ENCODE measurements around the gene VAC14.
A peak's percentile ranks its signal among the peaks of the same experiment; 100 is the strongest.

Gene VAC14

DNA sequence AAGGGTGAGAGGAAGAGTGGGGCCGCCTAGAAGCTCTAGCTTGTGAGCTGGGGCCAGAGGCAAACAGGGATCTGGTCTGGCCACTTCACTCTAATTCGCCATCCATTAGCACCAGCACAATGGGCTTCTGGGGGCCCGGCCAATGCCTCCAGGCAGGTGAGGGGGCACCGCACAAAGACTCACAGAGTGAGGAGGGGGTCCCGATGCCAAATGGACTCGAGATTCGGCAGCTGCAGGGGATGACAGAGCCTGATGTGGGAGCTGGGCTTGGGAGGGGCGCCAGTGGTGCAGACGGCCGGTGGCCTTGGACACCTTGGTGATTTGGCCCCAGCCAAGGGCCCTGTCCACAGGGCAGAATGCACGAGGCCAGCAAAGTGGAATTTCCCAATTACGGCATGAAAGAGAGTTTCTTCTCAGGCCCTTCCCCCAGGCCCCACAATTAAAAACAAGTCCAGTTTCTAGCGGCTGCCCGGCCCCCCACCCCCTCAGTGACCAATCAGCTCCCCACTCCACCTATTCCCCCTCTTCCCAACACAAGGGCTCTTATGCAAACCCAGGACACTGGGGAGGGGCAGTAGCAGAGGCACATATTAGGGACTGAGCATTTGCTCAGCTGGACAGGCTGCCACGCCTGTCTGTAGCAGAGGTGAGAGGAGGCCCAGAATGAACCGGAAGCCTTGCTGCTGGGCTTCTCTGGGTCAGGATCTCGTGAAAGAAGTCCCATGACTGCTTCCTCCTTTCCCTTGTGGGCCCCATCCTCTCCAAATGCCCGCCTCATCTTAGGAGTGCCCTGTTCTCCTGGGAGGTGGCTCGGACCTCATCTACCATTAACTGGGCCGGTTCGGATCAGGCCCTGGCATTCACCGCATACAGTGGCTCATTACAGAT is 75.7 kb downstream of the VAC14 start:
- Histone ChIP-seq H3K79me2 (ENCODE audit: control insufficient read depth, insufficient read depth, low read length, unreplicated experiment) (no peaks in the 10 kb centered on the region), H3K36me3 (ENCODE audit: insufficient read depth, low read length) (peaks cover 3% of the 10 kb centered on the region; the same call in 1 of the 2 replicates), H3K27ac (ENCODE audit: low read depth, low read length) (no peak overlapping the region), H3K27me3 (ENCODE audit: insufficient read depth, low read length) (no peaks in the 10 kb centered on the region), H2AFZ (ENCODE audit: low read length, unreplicated experiment) (no peak overlapping the region), H3K4me1 (ENCODE audit: control insufficient read depth, insufficient read depth, low read length, unreplicated experiment) (no peaks in the 10 kb centered on the region), H3K4me3 (ENCODE audit: low read depth, low read length) (no peak overlapping the region)

DNA sequence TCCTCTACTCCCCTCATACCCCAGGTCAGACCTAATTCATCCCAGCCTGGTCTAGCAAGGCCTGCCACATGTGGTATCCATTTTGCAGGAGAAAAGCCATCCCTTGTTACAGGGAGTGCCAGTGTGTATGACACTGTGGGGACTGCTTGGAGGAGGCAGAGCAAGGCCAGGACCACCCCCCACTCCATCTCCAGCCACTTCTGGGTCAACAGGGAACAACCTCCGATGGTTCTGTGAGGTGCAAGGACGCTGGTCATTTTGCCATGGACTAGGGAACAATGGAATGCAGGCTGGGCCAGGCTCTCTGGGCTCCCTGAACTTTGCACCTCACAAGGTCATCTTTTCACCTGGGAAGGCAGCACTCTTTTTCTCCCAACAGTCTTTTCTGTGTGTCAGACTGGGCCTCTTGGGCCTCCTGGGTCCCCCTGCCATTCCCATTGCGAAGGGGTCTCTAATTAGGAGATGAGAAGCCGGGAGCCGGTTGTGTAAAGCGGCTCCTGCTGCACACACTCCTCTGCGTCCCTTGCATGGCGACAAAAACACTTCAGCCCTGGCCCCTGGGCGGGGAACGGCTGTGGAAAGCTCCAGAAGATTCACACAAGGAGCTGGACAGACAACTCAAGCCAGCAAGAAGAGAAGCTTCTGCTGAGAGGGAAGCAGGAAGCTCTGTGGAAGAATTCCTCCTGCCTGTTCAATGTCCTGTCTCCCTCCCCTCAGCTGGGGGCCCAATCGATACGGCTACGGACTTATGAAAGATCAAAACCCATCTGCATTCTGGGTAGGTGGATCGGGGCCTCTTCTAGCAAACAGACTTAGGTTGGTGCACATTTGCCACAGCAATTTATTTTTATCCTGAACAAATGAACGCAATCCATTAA is 76.6 kb downstream of the VAC14 start:
- Histone ChIP-seq H3K36me3 (ENCODE audit: insufficient read depth, low read length) (peaks cover 11% of the 10 kb centered on the region; the same call in 1 of the 2 replicates), H3K4me1 (ENCODE audit: control insufficient read depth, insufficient read depth, low read length, unreplicated experiment) (no peaks in the 10 kb centered on the region), H3K27me3 (ENCODE audit: insufficient read depth, low read length) (no peaks in the 10 kb centered on the region), H3K27ac (ENCODE audit: low read depth, low read length) (no peak overlapping the region), H3K4me3 (ENCODE audit: low read depth, low read length) (no peak overlapping the region), H2AFZ (ENCODE audit: low read length, unreplicated experiment) (no peak overlapping the region), H3K79me2 (ENCODE audit: control insufficient read depth, insufficient read depth, low read length, unreplicated experiment) (no peaks in the 10 kb centered on the region)

DNA sequence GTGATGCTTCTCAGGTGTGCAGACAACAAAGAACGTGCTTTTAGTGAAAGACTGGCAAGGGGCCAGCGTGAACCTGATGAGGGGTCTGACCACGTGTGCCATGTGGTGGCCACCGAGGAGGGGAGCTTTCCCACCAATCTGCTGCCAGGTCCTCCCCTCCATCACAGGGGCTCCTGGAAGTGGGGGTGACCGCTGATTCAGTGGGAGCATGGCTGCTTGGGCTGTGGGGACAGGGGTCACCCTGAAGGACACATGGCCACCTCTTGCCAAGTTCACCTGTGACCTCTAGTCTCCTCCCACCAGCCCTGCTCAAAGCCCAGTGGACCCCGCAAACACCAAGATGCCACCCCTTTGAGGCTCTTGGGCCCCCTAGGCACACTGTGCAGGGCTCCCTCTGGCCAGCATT is 77.2 kb downstream of the VAC14 start:
- H3K36me3 ChIP-seq (ENCODE audit: insufficient read depth, low read length): peaks cover 13% of the 10 kb centered on the region; the same call in 1 of the 2 replicates
- no peaks in the 10 kb centered on the region for H3K4me1 ChIP-seq (ENCODE audit: control insufficient read depth, insufficient read depth, low read length, unreplicated experiment)
- no peak overlapping the region for H2AFZ ChIP-seq (ENCODE audit: low read length, unreplicated experiment)
- no peak overlapping the region for H3K4me3 ChIP-seq (ENCODE audit: low read depth, low read length)
- H3K27ac ChIP-seq (ENCODE audit: low read depth, low read length): no peak overlapping the region
- H3K79me2 ChIP-seq (ENCODE audit: control insufficient read depth, insufficient read depth, low read length, unreplicated experiment): no peaks in the 10 kb centered on the region
- no peaks in the 10 kb centered on the region for H3K27me3 ChIP-seq (ENCODE audit: insufficient read depth, low read length)

- H3K27me3 ChIP-seq (ENCODE audit: insufficient read depth, low read length): no peaks in the 10 kb centered on the region
Measured at GRCh38 chr16:70721202-70721963, 79.6 kb downstream of the VAC14 start.

DNA sequence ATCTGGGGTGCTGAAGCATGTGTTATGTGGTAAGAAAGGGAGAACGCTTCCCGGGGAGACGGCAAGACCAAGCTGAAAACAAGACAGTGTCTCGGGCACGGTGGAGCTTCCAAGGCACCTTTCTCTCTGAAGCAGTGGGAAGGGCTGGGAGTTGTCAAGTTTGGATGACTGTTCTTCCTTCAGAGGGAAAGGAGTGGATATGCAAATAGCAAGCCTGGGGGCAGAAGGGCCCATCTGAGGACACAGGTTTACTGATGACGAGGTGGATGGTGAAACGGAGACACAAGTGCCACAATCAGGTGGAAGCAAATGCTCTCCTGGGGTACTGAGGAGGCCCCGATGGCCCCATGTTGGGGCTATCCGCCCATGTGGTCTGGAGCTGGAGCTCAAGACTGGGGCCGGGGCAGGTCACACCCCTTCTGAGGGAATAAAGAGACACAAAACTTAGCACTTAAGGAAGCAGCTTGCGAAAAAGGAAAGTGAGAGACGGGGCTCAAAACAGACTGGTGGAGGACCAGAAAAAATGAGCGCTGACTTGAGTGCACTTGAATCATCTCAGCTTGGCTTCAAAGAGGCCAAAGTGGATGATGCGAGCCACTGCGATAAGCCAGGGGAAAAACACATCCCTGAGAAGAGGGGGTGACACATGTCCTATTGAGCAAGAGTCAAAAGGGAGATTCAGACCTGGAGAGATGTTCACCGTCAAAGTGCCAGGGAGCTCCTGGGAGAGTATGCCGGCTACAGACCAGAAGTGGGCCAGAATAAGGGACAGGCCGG is 80.3 kb downstream of the VAC14 start:
- Histone ChIP-seq H2AFZ (ENCODE audit: low read length, unreplicated experiment) (no peak overlapping the region), H3K4me3 (ENCODE audit: low read depth, low read length) (no peak overlapping the region), H3K79me2 (ENCODE audit: control insufficient read depth, insufficient read depth, low read length, unreplicated experiment) (no peaks in the 10 kb centered on the region), H3K27ac (ENCODE audit: low read depth, low read length) (no peak overlapping the region), H3K4me1 (ENCODE audit: control insufficient read depth, insufficient read depth, low read length, unreplicated experiment) (peaks cover 14% of the 10 kb centered on the region), H3K27me3 (ENCODE audit: insufficient read depth, low read length) (no peaks in the 10 kb centered on the region), H3K36me3 (ENCODE audit: insufficient read depth, low read length) (peaks cover 13% of the 10 kb centered on the region; the same call in 1 of the 2 replicates)

More at GRCh38 chr16:70721202-70721963, 79.6 kb downstream of the VAC14 start:
- Histone ChIP-seq H3K79me2 (ENCODE audit: control insufficient read depth, insufficient read depth, low read length, unreplicated experiment) (no peaks in the 10 kb centered on the region), H3K27ac (ENCODE audit: low read depth, low read length) (no peak overlapping the region), H3K36me3 (ENCODE audit: insufficient read depth, low read length) (peaks cover 13% of the 10 kb centered on the region; the same call in 1 of the 2 replicates), H3K4me1 (ENCODE audit: control insufficient read depth, insufficient read depth, low read length, unreplicated experiment) (peaks cover 6% of the 10 kb centered on the region), H3K4me3 (ENCODE audit: low read depth, low read length) (no peak overlapping the region), H2AFZ (ENCODE audit: low read length, unreplicated experiment) (no peak overlapping the region)

DNA sequence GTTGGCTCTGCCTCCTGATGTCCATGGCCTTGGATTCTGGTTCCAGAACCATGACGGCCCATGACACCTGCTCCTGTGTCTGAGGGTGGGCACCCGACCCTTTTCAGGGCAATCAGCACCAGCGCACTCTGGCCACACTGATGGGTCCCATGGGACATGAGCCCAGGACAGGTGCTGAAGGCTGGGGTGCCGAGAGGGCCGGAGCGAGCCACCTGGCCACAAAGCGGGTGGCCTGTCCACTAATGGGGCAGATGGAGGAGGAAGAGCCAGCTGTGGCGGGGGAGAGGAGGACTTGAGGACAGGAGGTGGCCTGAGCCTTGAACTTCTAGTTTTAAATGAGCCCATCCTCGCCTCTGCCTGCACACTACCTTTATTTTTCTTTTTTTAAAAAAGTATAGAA is 83.9 kb downstream of the VAC14 start:
- Histone ChIP-seq H3K27me3 (ENCODE audit: insufficient read depth, low read length) (no peaks in the 10 kb centered on the region), H2AFZ (ENCODE audit: low read length, unreplicated experiment) (no peak overlapping the region), H3K36me3 (ENCODE audit: insufficient read depth, low read length) (peaks cover 13% of the 10 kb centered on the region; the same call in 1 of the 2 replicates), H3K4me3 (ENCODE audit: low read depth, low read length) (no peak overlapping the region), H3K27ac (ENCODE audit: low read depth, low read length) (no peak overlapping the region), H3K4me1 (ENCODE audit: control insufficient read depth, insufficient read depth, low read length, unreplicated experiment) (peaks cover 39% of the 10 kb centered on the region), H3K79me2 (ENCODE audit: control insufficient read depth, insufficient read depth, low read length, unreplicated experiment) (no peaks in the 10 kb centered on the region)

DNA sequence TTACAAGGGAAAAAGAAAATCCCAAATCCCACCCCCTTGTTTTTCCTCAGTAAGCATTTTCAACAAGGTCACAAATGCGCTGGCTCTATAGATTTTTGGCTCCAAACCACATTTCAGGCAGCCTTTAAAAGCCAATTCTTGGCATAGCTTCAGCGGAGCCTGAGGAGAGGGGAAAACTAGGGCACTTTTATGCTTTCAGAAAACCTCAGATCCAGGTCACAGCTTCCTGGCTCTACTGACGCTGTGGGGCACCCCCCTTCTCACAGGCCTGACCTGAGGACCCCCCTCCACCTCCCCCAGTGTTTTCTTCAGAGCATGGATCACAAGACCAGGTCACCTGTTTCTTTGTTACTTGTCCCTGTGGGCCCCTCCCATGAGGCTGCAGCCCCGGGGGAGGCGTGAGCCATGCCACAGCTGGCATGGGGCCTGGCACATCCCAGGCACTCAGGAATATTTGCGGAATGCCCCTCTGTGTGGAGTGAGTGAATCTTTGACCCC is 85.0 kb downstream of the VAC14 start:
- Histone ChIP-seq H3K36me3 (ENCODE audit: insufficient read depth, low read length) (peaks cover 11% of the 10 kb centered on the region; the same call in 1 of the 2 replicates), H3K27ac (ENCODE audit: low read depth, low read length) (peak overlapping the region; percentile 93), H3K4me1 (ENCODE audit: control insufficient read depth, insufficient read depth, low read length, unreplicated experiment) (peaks cover 39% of the 10 kb centered on the region), H3K79me2 (ENCODE audit: control insufficient read depth, insufficient read depth, low read length, unreplicated experiment) (no peaks in the 10 kb centered on the region), H2AFZ (ENCODE audit: low read length, unreplicated experiment) (peak overlapping the region; percentile 49), H3K4me3 (ENCODE audit: low read depth, low read length) (peak overlapping the region; percentile 52; the same call in 1 of the 2 replicates), H3K27me3 (ENCODE audit: insufficient read depth, low read length) (no peaks in the 10 kb centered on the region)

DNA sequence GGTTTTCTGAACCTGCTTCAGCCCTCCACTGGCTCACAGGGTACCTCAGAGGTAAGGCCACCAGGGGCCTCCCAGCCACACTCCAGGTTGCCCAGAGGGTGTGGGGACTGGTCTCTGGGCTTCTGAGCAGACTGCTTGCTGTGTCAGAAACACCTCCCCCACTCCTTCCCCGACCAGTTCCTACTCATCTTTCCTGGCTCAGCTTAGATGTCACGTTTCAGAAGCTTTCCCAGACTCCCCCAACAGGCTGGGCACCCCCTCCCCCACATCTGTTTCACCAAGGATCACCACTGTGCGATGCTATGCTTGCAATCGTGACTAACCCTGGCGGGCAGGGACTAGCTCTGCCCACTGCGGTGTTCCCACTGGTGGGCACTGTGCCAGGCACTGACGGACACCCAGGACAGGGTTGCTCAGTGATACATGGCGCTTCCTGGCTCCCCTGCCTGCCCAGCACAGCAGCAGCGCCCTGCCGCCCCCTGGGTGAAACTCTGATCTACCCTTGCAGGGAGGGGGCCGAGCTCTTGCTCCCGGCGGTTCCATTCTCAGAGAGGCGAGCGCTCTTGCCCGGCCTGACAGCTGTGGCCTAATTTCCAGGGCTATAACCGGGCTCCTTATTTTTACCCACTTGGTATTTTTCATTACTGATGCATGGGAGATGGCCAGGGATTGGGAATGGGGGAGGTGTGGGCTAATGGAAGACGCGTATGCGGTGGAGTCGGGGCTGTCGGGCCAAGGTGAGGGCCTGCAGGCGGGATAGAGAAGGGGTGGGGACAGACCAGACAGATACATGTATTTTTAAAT is 85.7 kb downstream of the VAC14 start:
- no peaks in the 10 kb centered on the region for H3K27me3 ChIP-seq (ENCODE audit: insufficient read depth, low read length)
- H3K79me2 ChIP-seq (ENCODE audit: control insufficient read depth, insufficient read depth, low read length, unreplicated experiment): no peaks in the 10 kb centered on the region
- H3K36me3 ChIP-seq (ENCODE audit: insufficient read depth, low read length): peaks cover 10% of the 10 kb centered on the region; the same call in 1 of the 2 replicates
- peak overlapping the region; percentile 49 for H2AFZ ChIP-seq (ENCODE audit: low read length, unreplicated experiment)
- peaks cover 39% of the 10 kb centered on the region for H3K4me1 ChIP-seq (ENCODE audit: control insufficient read depth, insufficient read depth, low read length, unreplicated experiment)
- H3K27ac ChIP-seq (ENCODE audit: low read depth, low read length): peak overlapping the region; percentile 93
- peak overlapping the region; percentile 52 for H3K4me3 ChIP-seq (ENCODE audit: low read depth, low read length)

- Histone ChIP-seq H2AFZ (ENCODE audit: low read length, unreplicated experiment) (no peak overlapping the region), H3K36me3 (ENCODE audit: insufficient read depth, low read length) (peaks cover 4% of the 10 kb centered on the region; the same call in 1 of the 2 replicates), H3K79me2 (ENCODE audit: control insufficient read depth, insufficient read depth, low read length, unreplicated experiment) (no peaks in the 10 kb centered on the region), H3K27me3 (ENCODE audit: insufficient read depth, low read length) (no peaks in the 10 kb centered on the region), H3K4me3 (ENCODE audit: low read depth, low read length) (no peak overlapping the region), H3K4me1 (ENCODE audit: control insufficient read depth, insufficient read depth, low read length, unreplicated experiment) (peaks cover 39% of the 10 kb centered on the region), H3K27ac (ENCODE audit: low read depth, low read length) (peak overlapping the region; percentile 93)
Measured at GRCh38 chr16:70714581-70715054, 86.3 kb downstream of the VAC14 start.
